H9 (cell line): Measurements from ENCODE around the gene KRTAP8-1. TPM values are rescaled to one million over a fixed set of nuclear protein-coding genes. Genes with fewer than 3 reads are reported as not detected.

Experiments used
- DNase-seq: peaks from one replicate; pipeline ENCODE4 v3.0.0-alpha.2; 2017
- H2AFZ ChIP-seq: one replicate; pipeline ENCODE4 v1.6.1; 2013; ENCODE audit warnings: mild to moderate bottlenecking, low read length, control low read depth, moderate library complexity
- H2AK5ac ChIP-seq: 2 replicates; pipeline ENCODE4 v1.6.1; 2013; ENCODE audit warnings: low read length, control low read depth, mixed read lengths; ENCODE audit not compliant: insufficient read length
- H2BK120ac ChIP-seq: one replicate; pipeline ENCODE4 v1.6.1; 2013; ENCODE audit warnings: low read depth, mild to moderate bottlenecking, low read length, control low read depth, inconsistent platforms; ENCODE audit not compliant: poor library complexity, severe bottlenecking
- H2BK12ac ChIP-seq: 2 replicates; pipeline ENCODE4 v1.6.1; 2013; ENCODE audit warnings: low read length, control low read depth, mixed read lengths, low read depth; ENCODE audit not compliant: insufficient read length
- H2BK15ac ChIP-seq: 2 replicates; pipeline ENCODE4 v1.6.1; 2013; ENCODE audit warnings: low read depth, low read length, control low read depth
- H2BK20ac ChIP-seq: one replicate; pipeline ENCODE4 v1.6.1; 2013; ENCODE audit warnings: low read depth, mild to moderate bottlenecking, low read length, control low read depth, inconsistent platforms; ENCODE audit not compliant: poor library complexity, severe bottlenecking
- H2BK5ac ChIP-seq: 2 replicates; pipeline ENCODE4 v1.6.1; 2013; ENCODE audit warnings: low read length, control low read depth, mixed read lengths; ENCODE audit not compliant: insufficient read length
- H3K14ac ChIP-seq: 2 replicates; pipeline ENCODE4 v1.6.1; 2013; ENCODE audit warnings: low read length, control low read depth; ENCODE audit not compliant: insufficient read depth
- H3K18ac ChIP-seq: 2 replicates; pipeline ENCODE4 v1.6.1; 2013; ENCODE audit warnings: low read depth, mild to moderate bottlenecking, mixed read lengths, low read length, control low read depth; ENCODE audit not compliant: insufficient read length
- H3K23ac ChIP-seq: 2 replicates; pipeline ENCODE4 v1.6.1; 2013; ENCODE audit warnings: low read length, control low read depth, mixed read lengths, low read depth; ENCODE audit not compliant: insufficient read length
- H3K23me2 ChIP-seq: 2 replicates; pipeline ENCODE4 v1.6.1; 2013; ENCODE audit warnings: low read depth, mild to moderate bottlenecking, mixed read lengths, low read length, control low read depth; ENCODE audit not compliant: insufficient read length, poor library complexity, severe bottlenecking
- H3K27ac ChIP-seq: 2 replicates; pipeline ENCODE4 v1.5.1; 2013; ENCODE audit warnings: low read length, control low read depth, mixed read lengths, low read depth; ENCODE audit not compliant: insufficient read length
- H3K27me3 ChIP-seq: 2 replicates; pipeline ENCODE4 v1.6.1; 2013; ENCODE audit warnings: low read length, control low read depth, inconsistent platforms; ENCODE audit not compliant: insufficient read depth
- H3K4ac ChIP-seq: 2 replicates; pipeline ENCODE4 v1.6.1; 2013; ENCODE audit warnings: low read depth, mild to moderate bottlenecking, control low read depth, inconsistent platforms, low read length, moderate library complexity
- H3K4me1 ChIP-seq: 2 replicates; pipeline ENCODE4 v1.6.1; 2013; ENCODE audit warnings: low read length, control low read depth, inconsistent platforms; ENCODE audit not compliant: insufficient read depth
- H3K4me2 ChIP-seq: 2 replicates; pipeline ENCODE4 v1.6.1; 2013; ENCODE audit warnings: low read length, control low read depth, mixed read lengths; ENCODE audit not compliant: insufficient read length, insufficient read depth
- H3K56ac ChIP-seq: 2 replicates; pipeline ENCODE4 v1.6.1; 2013; ENCODE audit warnings: low read depth, mild to moderate bottlenecking, mixed read lengths, low read length, control low read depth; ENCODE audit not compliant: insufficient read length
- H3K79me1 ChIP-seq: 2 replicates; pipeline ENCODE4 v1.6.1; 2013; ENCODE audit warnings: low read depth, mild to moderate bottlenecking, moderate library complexity, low read length, control low read depth, inconsistent platforms; ENCODE audit not compliant: insufficient read depth, poor library complexity, severe bottlenecking
- H3K79me2 ChIP-seq: 2 replicates; pipeline ENCODE4 v1.6.1; 2013; ENCODE audit warnings: low read length, control low read depth, inconsistent platforms; ENCODE audit not compliant: insufficient read depth
- H3K9ac ChIP-seq: 2 replicates; pipeline ENCODE4 v1.6.1; 2013; ENCODE audit warnings: low read length, control low read depth, mixed read lengths; ENCODE audit not compliant: insufficient read length; ENCODE audit errors: extremely low read depth
- H3K9me3 ChIP-seq: one replicate; pipeline ENCODE4 v1.6.1; 2013; ENCODE audit warnings: low read depth, low read length, inconsistent platforms; ENCODE audit not compliant: control insufficient read depth
- H3T11ph ChIP-seq: one replicate; pipeline ENCODE4 v1.6.1; 2013; ENCODE audit warnings: mild to moderate bottlenecking, low read length, control low read depth, inconsistent platforms
- H4K20me1 ChIP-seq: one replicate; pipeline ENCODE4 v1.6.1; 2013; ENCODE audit not compliant: control insufficient read depth, insufficient read length, insufficient read depth
- H4K5ac ChIP-seq: 2 replicates; pipeline ENCODE4 v1.6.1; 2013; ENCODE audit warnings: low read depth, mild to moderate bottlenecking, mixed read lengths, low read length, control low read depth; ENCODE audit not compliant: insufficient read length
- H4K8ac ChIP-seq: replicated peaks from 2 replicates; pipeline ENCODE4 v1.6.1; 2013; ENCODE audit warnings: low read length, control low read depth, mixed read lengths, low read depth; ENCODE audit not compliant: insufficient read length
- H4K91ac ChIP-seq: 2 replicates; pipeline ENCODE4 v1.6.1; 2013; ENCODE audit warnings: low read depth, mild to moderate bottlenecking, moderate library complexity, mixed read lengths, low read length, control low read depth; ENCODE audit not compliant: insufficient read length
- H3K27ac Mint-ChIP-seq, 3 experiments: 2 replicates in 2 of 3; 3 replicates in 1 of 3; pipeline ENCODE4 v1.8.0; 2020 to 2021; ENCODE audit warnings: mixed read lengths in 3 of 3, mild to moderate bottlenecking in 1 of 3, moderate library complexity in 1 of 3
- H3K27me3 Mint-ChIP-seq: 2 replicates; pipeline ENCODE4 v1.8.0; 2021; ENCODE audit warnings: low read depth, mild to moderate bottlenecking, moderate library complexity, mixed read lengths
- H3K36me3 Mint-ChIP-seq, 3 experiments: 2 replicates in 2 of 3; 3 replicates in 1 of 3; pipeline ENCODE4 v1.8.0; 2020 to 2021; ENCODE audit warnings: low read depth in 3 of 3, mixed read lengths in 3 of 3; ENCODE audit not compliant: insufficient read depth in 1 of 3
- H3K4me1 Mint-ChIP-seq, 2 experiments: 2 replicates each; pipeline ENCODE4 v1.8.0; 2020; ENCODE audit warnings: mixed read lengths in 2 of 2
- H3K4me3 Mint-ChIP-seq, 2 experiments: 2 replicates in 1 of 2; 3 replicates in 1 of 2; pipeline ENCODE4 v1.8.0; 2020 to 2021; ENCODE audit warnings: mild to moderate bottlenecking in 2 of 2, mixed read lengths in 2 of 2, moderate library complexity in 1 of 2
- H3K9me3 Mint-ChIP-seq, 2 experiments: 2 replicates in 1 of 2; 3 replicates in 1 of 2; pipeline ENCODE4 v1.8.0; 2020; ENCODE audit warnings: mild to moderate bottlenecking in 2 of 2, mixed read lengths in 2 of 2, moderate library complexity in 1 of 2
- CTCF ChIP-seq: fragments of 200-600 bp; sonication (generic); conservative IDR thresholded peaks from 3 replicates; pipeline ENCODE4 v1.8.0; 2021; ENCODE audit warnings: antibody characterized with exemption, mild to moderate bottlenecking
- WGBS: extraction: QIAGEN DNeasy Blood & Tissue Kit; methylation state at CpG from one replicate; pipeline ENCODE4 v1.1.7; 2013; ENCODE audit warnings: missing lambda C conversion rate, low lambda C conversion rate, mixed read lengths; ENCODE audit not compliant: insufficient read length; ENCODE audit errors: extremely low coverage; 5-methylcytosine and 5-hydroxymethylcytosine counted together
- total RNA-seq: library from RNA; stranded (reverse); gene quantifications from 2 replicates; pipeline ENCODE4 v1.2.1, GENCODE V29; 2021

KRTAP8-1 gene
- total RNA-seq, 1 experiment from 2014 or later: not detected

GRCh38 chr21:30793581-30794314 lies 19.3 kb downstream of the KRTAP8-1 start:
- no peaks in the 10 kb centered on the region for H4K20me1 ChIP-seq
- Mint-ChIP-seq H3K9me3 (peaks cover 0 to 8% of the 10 kb centered on the region in 2 experiments; a peak in 2 of 5 replicates), H3K36me3 (peaks cover 0 to 7% (median 0%) of the 10 kb centered on the region in 3 experiments; a peak in 2 of 7 replicates), H3K4me1 (no peaks in the 10 kb centered on the region), H3K27me3 (peaks cover 1% of the 10 kb centered on the region; the same call in 1 of the 2 replicates), H3K27ac (no peak overlapping the region), H3K4me3 (no peak overlapping the region)
- no peak overlapping the region for H3K56ac ChIP-seq
- no peak overlapping the region for H4K91ac ChIP-seq
- no peaks in the 10 kb centered on the region for H3K4me1 ChIP-seq
- no peak for TF ChIP-seq CTCF
- no peak overlapping the region for H3K4ac ChIP-seq
- no peak overlapping the region for H3K23ac ChIP-seq
- H4K8ac ChIP-seq: no peak overlapping the region
- no peak overlapping the region for H2AFZ ChIP-seq
- no peak overlapping the region for H2BK5ac ChIP-seq
- no peak overlapping the region for H2BK15ac ChIP-seq
- H3K9me3 ChIP-seq: no peaks in the 10 kb centered on the region
- no peak overlapping the region for H2AK5ac ChIP-seq
- no peaks in the 10 kb centered on the region for H3K79me1 ChIP-seq
- no peak for DNase-seq
- H3K9ac ChIP-seq: no peak overlapping the region
- H4K5ac ChIP-seq: no peak overlapping the region
- H2BK120ac ChIP-seq: no peak overlapping the region
- no peak overlapping the region for H3K27ac ChIP-seq
- H3K27me3 ChIP-seq: no peaks in the 10 kb centered on the region
- no peak overlapping the region for H2BK20ac ChIP-seq
- no peak overlapping the region for H2BK12ac ChIP-seq
- WGBS: no CpG with 5 or more reads among the region's 2 CpGs
- H3K18ac ChIP-seq: no peak overlapping the region
- no peak overlapping the region for H3K4me2 ChIP-seq
- H3K79me2 ChIP-seq: no peaks in the 10 kb centered on the region
- no peaks in the 10 kb centered on the region for H3K23me2 ChIP-seq
- no peak overlapping the region for H3K14ac ChIP-seq
- H3T11ph ChIP-seq: no peak overlapping the region
